Testis (tissue), 5 donors: ENCODE measurements around the gene DHX35. TPM values are rescaled to one million over a fixed set of nuclear protein-coding genes. Genes with fewer than 3 reads are reported as not detected.

Source experiments
- DNase-seq: peaks from one replicate; pipeline ENCODE4 v3.0.0-alpha.2; 2019
- H3K27ac ChIP-seq, 2 donors: fragments of 200-600 bp; sonication (generic); one replicate each; pipeline ENCODE4 v1.5.1; 2019
- H3K27me3 ChIP-seq: fragments of 200-600 bp; sonication (generic); one replicate; pipeline ENCODE4 v1.5.1; 2019
- H3K36me3 ChIP-seq: fragments of 200-600 bp; sonication (generic); one replicate; pipeline ENCODE4 v1.5.1; 2017; ENCODE audit warnings: low read depth; ENCODE audit errors: missing control alignments
- H3K4me1 ChIP-seq: fragments of 200-600 bp; sonication (generic); one replicate; pipeline ENCODE4 v1.5.1; 2019
- H3K4me3 ChIP-seq, 2 donors: fragments of 200-600 bp; sonication (generic); one replicate each; pipeline ENCODE4 v1.5.1; 2017 to 2019
- H3K9me3 ChIP-seq: fragments of 200-600 bp; sonication (generic); one replicate; pipeline ENCODE4 v1.5.1; 2017
- CTCF ChIP-seq, 3 experiments: fragments of 450-650 bp in 2 of 3; fragments of 200-600 bp in 1 of 3; sonication (generic) in 1 of 3; IDR thresholded peaks; one replicate each; pipeline ENCODE4 v1.5.1; 2016 to 2019; ENCODE audit warnings: antibody characterized with exemption in 3 of 3, mild to moderate bottlenecking in 2 of 3, moderate library complexity in 1 of 3
- POLR2A ChIP-seq: fragments of 450-650 bp; IDR thresholded peaks from one replicate; pipeline ENCODE4 v1.6.1; 2017; ENCODE audit warnings: antibody characterized with exemption, mild to moderate bottlenecking, moderate library complexity
- WGBS, 2 donors: methylation state at CpG; one replicate each; pipeline ENCODE4 v1.1.5; 2018; 5-methylcytosine and 5-hydroxymethylcytosine counted together
- intact Hi-C: fragments of 100-400 bp; cut with DNase I; formaldehyde crosslinking; loops from one replicate; pipeline ENCODE4 v1.15.1; 2023; ENCODE audit warnings: low total_unique reads
- long read RNA-seq, 2 donors: transcript quantifications; one replicate each; lab custom pipeline, GENCODE V29; 2026
- polyA plus RNA-seq: library from polyadenylated mRNA; stranded (reverse); fragments of 350-450 nt; fragmentation: Illumina TruSeq; extraction: RNeasy Lipid Tissue Mini Kit (QIAGEN cat#74804); gene quantifications from one replicate; pipeline ENCODE4 v1.2.3, GENCODE V29; 2014; ENCODE audit warnings: low read depth, low replicate concordance; ENCODE audit not compliant: insufficient read depth
- total RNA-seq, 2 donors: library from RNA; depleted of rRNA; stranded (reverse); fragments of >200 nt; gene quantifications; one replicate each; pipeline ENCODE4 v1.2.3, GENCODE V29; 2016

DHX35 gene, protein sequence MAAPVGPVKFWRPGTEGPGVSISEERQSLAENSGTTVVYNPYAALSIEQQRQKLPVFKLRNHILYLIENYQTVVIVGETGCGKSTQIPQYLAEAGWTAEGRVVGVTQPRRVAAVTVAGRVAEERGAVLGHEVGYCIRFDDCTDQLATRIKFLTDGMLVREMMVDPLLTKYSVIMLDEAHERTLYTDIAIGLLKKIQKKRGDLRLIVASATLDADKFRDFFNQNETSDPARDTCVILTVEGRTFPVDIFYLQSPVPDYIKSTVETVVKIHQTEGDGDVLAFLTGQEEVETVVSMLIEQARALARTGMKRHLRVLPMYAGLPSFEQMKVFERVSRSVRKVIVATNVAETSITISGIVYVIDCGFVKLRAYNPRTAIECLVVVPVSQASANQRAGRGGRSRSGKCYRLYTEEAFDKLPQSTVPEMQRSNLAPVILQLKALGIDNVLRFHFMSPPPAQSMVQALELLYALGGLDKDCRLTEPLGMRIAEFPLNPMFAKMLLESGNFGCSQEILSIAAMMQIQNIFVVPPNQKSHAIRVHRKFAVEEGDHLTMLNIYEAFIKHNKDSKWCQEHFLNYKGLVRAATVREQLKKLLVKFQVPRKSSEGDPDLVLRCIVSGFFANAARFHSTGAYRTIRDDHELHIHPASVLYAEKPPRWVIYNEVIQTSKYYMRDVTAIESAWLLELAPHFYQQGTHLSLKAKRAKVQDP
- total RNA-seq (10 to 100 TPM; 26.0 to 31.2 TPM), polyA plus RNA-seq (15.8 TPM)
- long read RNA-seq, donor 1, partial matches to known transcripts: 0 of 2 reads
- long read RNA-seq, donor 1, other reads (novel, unspliced or antisense): 0 of 2 reads
- long read RNA-seq, donor 2: 0 reads

DNA sequence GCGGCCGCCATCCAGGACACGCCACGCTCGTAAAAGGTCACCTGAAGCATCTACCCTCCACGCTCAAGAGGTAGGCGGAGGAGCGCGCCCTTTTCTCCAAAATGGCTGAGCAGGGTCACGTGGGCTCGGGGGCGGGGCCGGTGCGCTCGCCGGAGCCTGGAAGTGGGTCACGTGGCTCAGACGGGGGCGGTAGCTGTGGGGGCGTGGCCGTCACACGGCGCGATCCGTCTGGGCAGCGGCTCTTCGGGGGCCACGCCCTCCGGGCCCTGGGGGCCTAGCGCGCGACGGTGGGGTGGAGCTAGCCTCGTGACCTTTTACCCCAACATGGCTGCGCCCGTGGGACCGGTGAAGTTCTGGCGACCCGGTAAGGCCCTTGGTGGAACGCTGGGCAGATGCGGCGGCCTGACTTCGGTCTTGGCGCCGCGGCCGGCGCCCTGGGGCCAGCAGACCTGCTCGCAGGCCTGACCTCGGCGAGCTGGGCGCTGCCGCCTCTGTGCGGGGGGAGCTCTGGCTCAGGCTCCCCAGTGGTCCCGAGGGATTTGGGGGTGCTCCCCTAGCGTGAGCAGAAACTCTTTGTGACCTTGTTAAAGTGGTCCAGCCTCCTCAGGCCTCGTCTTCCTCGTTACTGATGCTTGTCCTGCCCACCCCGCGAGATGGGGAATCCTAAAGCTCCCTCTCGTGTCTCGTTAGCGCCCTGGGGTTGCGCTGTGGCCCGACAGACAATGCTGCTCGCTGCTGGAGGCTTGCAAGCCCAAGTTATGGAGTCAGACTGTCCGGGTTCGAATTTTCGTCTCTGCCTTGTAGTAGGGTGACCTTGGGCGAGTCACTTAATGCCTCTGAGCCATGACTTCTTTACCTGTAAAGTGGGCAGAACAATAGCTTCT lies at the start of gene DHX35:
DHX35 (plus strand) TSS at position 301 of the 884 bp plus-strand sequence; CDS start at position 325, 24 bp downstream.
- Histone ChIP-seq H3K27ac (peak within 1 kb of the TSS; percentile 88 to 91), H3K4me1 (no peaks in the 10 kb centered on the region), H3K27me3 (no peaks in the 10 kb centered on the region), H3K36me3 (no peaks in the 10 kb centered on the region), H3K4me3 (peak within 1 kb of the TSS; percentile 88 to 96), H3K9me3 (no peaks in the 10 kb centered on the region)
- 0% methylated on average over 13 to 65 of the region's 70 CpGs for WGBS, 2 donors
- intact Hi-C loops: no loop called here
- DNase-seq: peak; percentile 99
- no peak for TF ChIP-seq CTCF (IDR thresholded peaks at IDR 0.05)
- no peak for TF ChIP-seq POLR2A

- Histone ChIP-seq H3K4me1 (no peaks in the 10 kb centered on the region), H3K27ac (no peak overlapping the region), H3K27me3 (no peaks in the 10 kb centered on the region), H3K36me3 (no peaks in the 10 kb centered on the region), H3K9me3 (no peaks in the 10 kb centered on the region), H3K4me3 (no peak overlapping the region)
- intact Hi-C loops: no loop called here
- no peak for DNase-seq
- WGBS, 2 donors: 90 to 97% methylated on average over 7 of the region's 7 CpGs
- TF ChIP-seq POLR2A: no peak
- TF ChIP-seq CTCF (IDR thresholded peaks at IDR 0.05): no peak
These were observed 46.8 kb upstream of the DHX35 start for GRCh38 chr20:38915355-38915754.

DNA sequence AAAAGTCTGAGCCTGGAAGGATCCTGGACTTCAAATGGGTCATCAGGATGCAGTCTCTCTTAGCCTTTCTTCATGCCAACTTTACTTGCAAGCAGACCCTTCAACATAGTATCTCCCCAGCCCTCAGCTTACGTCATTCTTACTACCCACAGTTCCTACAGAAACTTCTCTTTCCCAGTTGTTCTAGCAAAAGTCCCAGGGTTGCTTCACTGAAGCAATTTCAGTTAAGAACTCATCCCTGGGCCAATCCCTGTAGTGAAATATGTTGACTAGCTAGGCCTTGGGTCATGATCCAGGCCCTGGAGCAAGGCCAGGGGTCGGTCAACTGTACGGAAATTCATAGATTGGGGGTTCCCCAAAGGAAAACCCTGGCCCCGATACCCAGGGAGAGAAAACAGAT lies 44.5 kb upstream of the DHX35 start:
- no peaks in the 10 kb centered on the region for H3K27me3 ChIP-seq
- 77 to 86% methylated on average over 4 of the region's 4 CpGs for WGBS, 2 donors
- no peak for DNase-seq
- no peak overlapping the region for H3K4me3 ChIP-seq
- TF ChIP-seq CTCF (IDR thresholded peaks at IDR 0.05): no peak
- no peak for TF ChIP-seq POLR2A
- H3K9me3 ChIP-seq: no peaks in the 10 kb centered on the region
- H3K36me3 ChIP-seq: no peaks in the 10 kb centered on the region
- intact Hi-C loops: no loop called here
- H3K27ac ChIP-seq: no peak overlapping the region
- H3K4me1 ChIP-seq: no peaks in the 10 kb centered on the region

DNA sequence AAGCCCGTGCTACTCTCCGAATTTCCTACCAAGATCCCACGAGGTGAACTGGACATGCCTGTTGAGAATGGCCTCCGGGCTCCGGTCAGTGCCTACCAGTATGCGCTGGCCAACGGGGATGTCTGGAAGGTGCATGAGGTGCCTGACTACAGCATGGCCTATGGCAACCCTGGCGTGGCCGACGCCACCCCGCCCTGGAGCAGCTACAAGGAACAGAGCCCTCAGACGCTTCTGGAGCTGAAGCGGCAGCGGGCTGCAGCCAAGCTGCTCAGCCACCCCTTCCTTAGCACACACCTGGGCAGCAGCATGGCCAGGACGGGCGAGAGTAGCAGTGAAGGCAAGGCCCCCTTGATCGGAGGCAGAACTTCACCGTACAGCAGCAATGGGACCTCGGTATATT lies 44.0 kb upstream of the DHX35 start:
- Histone ChIP-seq H3K27ac (no peak overlapping the region), H3K9me3 (no peaks in the 10 kb centered on the region), H3K27me3 (no peaks in the 10 kb centered on the region), H3K4me3 (no peak overlapping the region), H3K36me3 (no peaks in the 10 kb centered on the region), H3K4me1 (no peaks in the 10 kb centered on the region)
- no peak for DNase-seq
- 94 to 97% methylated on average over 12 to 19 of the region's 19 CpGs for WGBS, 2 donors
- no peak for TF ChIP-seq CTCF (IDR thresholded peaks at IDR 0.05)
- no peak for TF ChIP-seq POLR2A
- intact Hi-C loops: no loop called here
